GM12875 (cell line): Measurements from ENCODE around the gene PPIA.
A peak's percentile ranks its signal among the peaks of the same experiment; 100 is the strongest.

ENCODE experiments used
- H3K4me3 ChIP-seq: one replicate; pipeline ENCODE4 v1.5.1; 2011; ENCODE audit warnings: low read depth, low read length, control low read depth
- TF ChIP-seq, protein P1 (sequence below): IDR thresholded peaks from 2 replicates; pipeline ENCODE4 v1.5.1; 2011; ENCODE audit warnings: low read depth, mild to moderate bottlenecking, control low read depth, inconsistent platforms, low read length, moderate library complexity, borderline replicate concordance; ENCODE audit not compliant: insufficient read depth

The PPIA gene

DNA sequence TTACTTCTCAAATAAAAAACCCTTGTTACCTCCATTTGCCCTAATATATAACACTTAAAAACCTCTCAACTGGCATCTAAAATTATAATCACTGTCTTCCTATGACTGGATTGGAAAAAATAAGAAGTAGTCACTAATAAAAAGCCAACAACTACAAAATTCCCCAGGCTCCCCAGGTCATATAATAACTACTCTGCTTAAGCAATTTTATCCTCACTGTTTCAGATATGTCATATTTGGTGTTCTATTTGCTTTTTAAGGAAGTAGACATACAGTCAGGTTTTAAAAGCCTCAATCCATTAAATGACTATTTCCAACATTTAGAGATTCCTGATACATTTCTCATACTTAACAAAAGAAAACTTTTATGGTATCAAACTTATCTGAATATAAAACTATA, 49.0 kb downstream of the PPIA start:
- TF ChIP-seq, protein P1, sequence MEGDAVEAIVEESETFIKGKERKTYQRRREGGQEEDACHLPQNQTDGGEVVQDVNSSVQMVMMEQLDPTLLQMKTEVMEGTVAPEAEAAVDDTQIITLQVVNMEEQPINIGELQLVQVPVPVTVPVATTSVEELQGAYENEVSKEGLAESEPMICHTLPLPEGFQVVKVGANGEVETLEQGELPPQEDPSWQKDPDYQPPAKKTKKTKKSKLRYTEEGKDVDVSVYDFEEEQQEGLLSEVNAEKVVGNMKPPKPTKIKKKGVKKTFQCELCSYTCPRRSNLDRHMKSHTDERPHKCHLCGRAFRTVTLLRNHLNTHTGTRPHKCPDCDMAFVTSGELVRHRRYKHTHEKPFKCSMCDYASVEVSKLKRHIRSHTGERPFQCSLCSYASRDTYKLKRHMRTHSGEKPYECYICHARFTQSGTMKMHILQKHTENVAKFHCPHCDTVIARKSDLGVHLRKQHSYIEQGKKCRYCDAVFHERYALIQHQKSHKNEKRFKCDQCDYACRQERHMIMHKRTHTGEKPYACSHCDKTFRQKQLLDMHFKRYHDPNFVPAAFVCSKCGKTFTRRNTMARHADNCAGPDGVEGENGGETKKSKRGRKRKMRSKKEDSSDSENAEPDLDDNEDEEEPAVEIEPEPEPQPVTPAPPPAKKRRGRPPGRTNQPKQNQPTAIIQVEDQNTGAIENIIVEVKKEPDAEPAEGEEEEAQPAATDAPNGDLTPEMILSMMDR = no peak
- no peak overlapping the region for H3K4me3 ChIP-seq

DNA sequence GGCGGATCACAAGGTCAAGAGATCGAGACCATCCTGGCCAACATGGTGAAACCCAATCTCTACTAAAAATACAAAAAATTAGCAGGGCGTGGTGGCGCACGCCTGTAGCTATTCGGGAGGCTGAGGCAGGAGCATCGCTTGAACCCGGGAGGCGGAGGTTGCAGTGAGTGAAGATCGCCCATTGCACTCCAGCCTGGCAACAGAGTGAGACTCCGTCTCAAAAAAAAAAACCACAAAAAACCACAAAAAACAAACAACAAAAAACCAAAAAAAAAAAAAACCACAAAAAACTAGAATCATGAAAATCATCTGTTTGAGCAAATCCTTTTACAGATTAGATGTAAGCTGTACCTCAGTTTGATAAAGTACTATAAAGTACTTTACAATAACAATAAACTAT, 49.9 kb downstream of the PPIA start:
- H3K4me3 ChIP-seq = peak overlapping the region; percentile 87

- TF ChIP-seq, protein P1 = no peak
- H3K4me3 ChIP-seq = peak overlapping the region; percentile 87
Measured at GRCh38 chr7:44846816-44847508, 50.5 kb downstream of the PPIA start.

DNA sequence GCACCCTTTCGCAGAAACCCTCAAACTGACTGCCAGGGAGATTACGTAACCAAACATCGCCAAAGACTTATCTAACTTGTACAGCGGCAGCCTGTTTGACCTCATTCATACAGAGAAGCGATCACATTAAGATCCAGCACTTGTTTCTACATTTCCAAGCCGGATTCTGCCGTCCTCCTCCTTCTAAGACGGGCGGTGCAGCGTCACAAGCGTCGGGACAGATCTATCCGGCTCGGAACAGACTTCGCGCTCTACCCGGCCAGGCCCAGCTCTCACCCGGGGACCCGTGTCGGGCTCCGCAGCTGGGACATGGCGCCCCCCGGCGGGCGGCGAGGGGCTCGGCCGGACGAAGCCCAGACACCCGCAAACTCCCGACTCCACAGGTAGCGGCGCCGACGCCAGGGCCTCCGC, 51.0 kb downstream of the PPIA start:
- TF ChIP-seq, protein P1 = peak; percentile 91
- peak overlapping the region; percentile 87 for H3K4me3 ChIP-seq

DNA sequence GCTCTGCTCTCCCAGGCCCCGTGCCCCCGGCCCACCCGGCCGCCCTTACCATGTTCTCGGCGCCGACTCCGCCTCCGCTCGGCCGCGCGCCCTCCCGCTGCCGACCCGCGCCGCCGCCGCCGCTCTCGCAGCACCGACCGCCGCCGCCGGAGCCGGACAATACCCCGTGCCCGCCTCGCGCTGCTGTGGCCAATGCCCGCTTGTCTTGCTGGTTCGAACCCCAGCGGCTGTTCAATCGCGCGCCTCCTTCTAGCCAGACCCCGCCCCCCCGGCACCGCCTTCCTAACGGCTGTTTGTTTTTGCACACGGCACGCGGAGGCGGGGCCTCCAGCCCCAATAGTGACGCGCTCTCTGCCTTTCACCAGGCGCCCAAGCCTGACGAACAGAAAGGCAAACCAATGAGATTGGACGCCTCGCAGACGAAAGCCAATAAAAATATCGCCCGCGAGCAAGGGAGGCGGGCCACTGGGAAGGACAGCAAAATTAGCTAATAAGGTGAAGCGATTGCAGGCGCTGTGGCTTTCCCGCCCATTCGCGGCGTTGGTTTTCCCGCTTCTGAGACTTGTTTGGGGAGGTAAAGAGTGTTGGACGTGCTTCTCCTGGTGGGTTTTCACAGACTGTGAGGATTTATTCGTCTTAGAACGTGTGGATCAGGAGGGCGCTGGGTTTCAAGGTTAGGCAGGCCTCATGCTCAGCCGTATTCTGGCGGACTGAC, 51.6 kb downstream of the PPIA start, which contains the start of gene H2AZ2:
Gene H2AZ2, minus strand, starts transcription at position 168 of the 715 bp plus-strand sequence. Its CDS starts 116 bp downstream, at position 52.
- TF ChIP-seq, protein P1 = no peak
- peak within 1 kb of the TSS; percentile 87 for H3K4me3 ChIP-seq

DNA sequence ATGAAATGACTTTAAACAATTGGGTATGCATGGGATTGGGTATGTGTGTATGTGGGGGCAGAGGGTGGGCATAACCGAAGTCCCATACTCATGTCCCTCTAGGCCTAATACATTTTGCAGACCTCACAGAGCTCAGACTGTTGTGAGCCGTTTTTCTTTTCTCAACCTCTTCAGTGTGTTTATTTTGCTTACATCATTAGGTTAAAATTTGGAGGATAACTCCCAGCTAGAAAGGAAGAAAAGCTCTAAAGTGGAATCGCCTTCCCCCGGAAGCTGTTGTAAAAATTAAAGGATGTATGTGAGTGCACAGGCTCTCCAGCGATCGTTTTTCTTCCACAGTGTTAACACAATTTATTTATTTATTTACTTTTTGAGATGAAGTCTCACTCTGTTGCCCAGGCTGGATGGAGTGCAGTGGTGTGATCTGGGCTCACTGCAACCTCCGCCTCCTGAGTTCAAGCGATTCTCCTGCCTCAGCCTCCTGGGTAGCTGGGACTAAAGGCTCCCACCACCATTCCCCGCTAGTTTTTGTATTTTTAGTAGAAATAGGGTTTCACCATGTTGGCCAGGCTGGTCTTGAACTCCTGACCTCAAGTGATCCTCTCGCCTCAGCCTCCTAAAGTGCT, 52.9 kb downstream of the PPIA start:
- no peak overlapping the region for H3K4me3 ChIP-seq
- TF ChIP-seq, protein P1 = no peak

GRCh38 chr7:44849885-44850544, 53.5 kb downstream of the PPIA start:
- no peak overlapping the region for H3K4me3 ChIP-seq
- TF ChIP-seq, protein P1 = no peak
